Lung (tissue), 12 donors: ENCODE results near the gene STT3A. TPM values are rescaled to one million over a fixed set of nuclear protein-coding genes. Genes with fewer than 3 reads are reported as not detected.

Experiments used
- ATAC-seq: fragments of 200-7000 bp; cut with Tn5 transposase; one replicate; pipeline ENCODE4 v1.9.1; 2020; ENCODE audit warnings: moderate number of reproducible peaks; ENCODE audit not compliant: insufficient read depth, low FRiP score
- DNase-seq, 3 donors: peaks; one replicate each; pipeline ENCODE4 v3.0.0-alpha.2; 2013 to 2017
- H3K27ac ChIP-seq, 2 donors: one replicate each; pipeline ENCODE4 v1.5.1; 2013; ENCODE audit warnings: mild to moderate bottlenecking in 2 of 2, moderate library complexity in 2 of 2, control low read depth in 1 of 2, inconsistent platforms in 1 of 2, low read depth in 1 of 2, low read length in 1 of 2
- H3K27me3 ChIP-seq, 3 donors: one replicate each; pipeline ENCODE4 v1.5.1; 2013; ENCODE audit warnings: low read length in 2 of 3; ENCODE audit not compliant: control insufficient read depth in 3 of 3, insufficient read depth in 3 of 3
- H3K36me3 ChIP-seq, 4 donors: one replicate each; pipeline ENCODE4 v1.5.1; 2013; ENCODE audit warnings: low read length in 4 of 4, mild to moderate bottlenecking in 1 of 4, moderate library complexity in 1 of 4; ENCODE audit not compliant: control insufficient read depth in 4 of 4, insufficient read depth in 4 of 4
- H3K4me1 ChIP-seq, 5 donors: one replicate each; pipeline ENCODE4 v1.5.1; 2013; ENCODE audit warnings: low read length in 5 of 5, mild to moderate bottlenecking in 2 of 5, moderate library complexity in 1 of 5; ENCODE audit not compliant: control insufficient read depth in 5 of 5, insufficient read depth in 5 of 5
- H3K4me3 ChIP-seq: one replicate; pipeline ENCODE4 v1.5.1; 2013; ENCODE audit warnings: mild to moderate bottlenecking, control low read depth, moderate library complexity
- H3K9ac ChIP-seq, 2 donors: one replicate each; pipeline ENCODE4 v1.5.1; 2013; ENCODE audit warnings: low read length in 2 of 2, control low read depth in 1 of 2; ENCODE audit not compliant: insufficient read depth in 1 of 2
- H3K9me3 ChIP-seq, 4 donors: one replicate each; pipeline ENCODE4 v1.5.1; 2013; ENCODE audit warnings: low read length in 3 of 4, mild to moderate bottlenecking in 1 of 4, moderate library complexity in 1 of 4; ENCODE audit not compliant: control insufficient read depth in 4 of 4, insufficient read depth in 3 of 4
- CTCF ChIP-seq: IDR thresholded peaks from 2 replicates; pipeline ENCODE4 v1.5.1; 2012; ENCODE audit warnings: mild to moderate bottlenecking; ENCODE audit errors: control extremely low read depth, extremely low read depth
- WGBS, 2 donors: extraction: QIAGEN DNeasy Blood & Tissue Kit; methylation state at CpG; one replicate each; pipeline ENCODE4 v1.1.7; 2013; 5-methylcytosine and 5-hydroxymethylcytosine counted together
- polyA plus RNA-seq, 2 donors: library from polyadenylated mRNA; stranded (reverse); fragments of 200-250 nt; gene quantifications; one replicate each; pipeline ENCODE4 v1.2.1, GENCODE V29; 2013
- total RNA-seq, 2 donors: library from RNA; depleted of rRNA in 1 of 2; stranded (reverse); fragments of >200 nt in 1 of 2; gene quantifications; one replicate each; pipeline ENCODE4 v1.2.1, GENCODE V29; 2014 to 2021
- donor health status: control.
- donor health status: control.
- donor health status: Bipolar disorder and iron deficiency.
- donor health status: healthy.
- donor health status: DM: yes; HTN: yes; CAD: no.

STT3A gene
- total and polyA plus RNA-seq, 4 donors = 49.6 to 136 (median 101) TPM

- TF ChIP-seq CTCF = peak; percentile 25
- Histone ChIP-seq H3K27me3 (no peaks in the 10 kb centered on the region), H3K27ac (peak within 1 kb of the TSS; percentile 93 to 94), H3K9me3 (no peaks in the 10 kb centered on the region), H3K36me3 (peaks cover 0 to 11% (median 3%) of the 10 kb centered on the region in 4 donors), H3K4me3 (peak within 1 kb of the TSS; percentile 98), H3K4me1 (peaks cover 4 to 11% (median 9%) of the 10 kb centered on the region in 5 donors), H3K9ac (peak within 1 kb of the TSS; percentile 81 to 85)
- peak; percentile 94 to 96 (median 94) for DNase-seq
- ATAC-seq = peak; percentile 99
- 1 to 2% methylated on average over 67 to 83 of the region's 83 CpGs for WGBS, 2 donors
Observed at GRCh38 chr11:125568970-125569914, 23.4 kb upstream of the STT3A start, which contains the start of gene EI24. EI24 (plus strand) TSS chr11:125569477; CDS start chr11:125572528, 3,051 bp downstream.

DNA sequence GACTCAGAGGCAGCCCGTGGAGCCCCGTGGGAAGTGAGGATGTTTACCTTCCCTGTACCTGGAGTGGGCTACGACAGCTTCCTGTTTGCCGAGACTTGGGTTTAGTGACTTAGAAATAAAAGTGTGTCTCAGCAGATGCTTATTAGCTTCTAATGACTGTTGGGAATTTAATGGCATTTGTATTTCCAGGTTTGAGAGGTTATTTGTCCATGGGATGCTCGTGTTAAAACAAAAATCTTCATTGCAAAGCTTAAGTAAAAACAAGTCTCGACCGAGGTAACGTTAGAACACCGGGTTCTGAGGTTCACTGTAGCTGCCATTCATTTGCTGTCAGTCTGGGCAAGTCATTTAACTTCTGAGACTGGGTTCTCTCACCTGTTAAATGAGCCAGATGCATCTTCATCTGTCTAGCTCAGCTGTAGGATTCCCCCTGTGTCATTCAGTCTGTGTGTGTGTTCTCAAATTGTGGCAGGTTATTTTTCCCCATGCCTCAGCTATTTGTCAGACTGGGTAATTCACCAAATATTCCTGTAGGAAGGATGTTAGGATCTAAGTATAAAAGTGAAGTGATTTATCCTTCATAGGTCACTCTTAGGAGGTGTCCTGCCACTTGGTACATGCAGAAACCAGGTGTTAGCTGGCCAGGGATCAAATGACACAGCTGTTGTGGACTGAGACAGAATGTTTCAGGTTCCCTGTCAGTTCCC, 22.6 kb upstream of the STT3A start:
- WGBS, 2 donors = 1 to 2% methylated on average over 9 of the region's 9 CpGs
- ATAC-seq = no peak

GRCh38 chr11:125570952-125571351, 21.7 kb upstream of the STT3A start:
- ATAC-seq (no peak), DNase-seq (no peak)
- Histone ChIP-seq H3K4me3 (no peak overlapping the region), H3K9me3 (no peaks in the 10 kb centered on the region), H3K27me3 (no peaks in the 10 kb centered on the region), H3K4me1 (peaks cover 4 to 11% (median 9%) of the 10 kb centered on the region in 5 donors), H3K36me3 (peaks cover 6 to 25% (median 16%) of the 10 kb centered on the region in 4 donors), H3K27ac (peak overlapping the region in 1 of 2 donors; percentile 53), H3K9ac (peak overlapping the region in 1 of 2 donors; percentile 26)
- WGBS, 2 donors = 58 to 63% methylated on average over 2 of the region's 2 CpGs
- no peak for TF ChIP-seq CTCF

More for the DNA sequence above, 22.6 kb upstream of the STT3A start:
- Histone ChIP-seq H3K27ac (peak overlapping the region; percentile 93 to 94), H3K4me1 (peaks cover 4 to 11% (median 9%) of the 10 kb centered on the region in 5 donors), H3K4me3 (peak overlapping the region; percentile 98), H3K9ac (peak overlapping the region; percentile 81 to 85), H3K9me3 (no peaks in the 10 kb centered on the region), H3K36me3 (peaks cover 3 to 18% (median 9%) of the 10 kb centered on the region in 4 donors), H3K27me3 (no peaks in the 10 kb centered on the region)
- no peak for TF ChIP-seq CTCF
- peak in 2 of 3 donors; percentile 4 to 32 for DNase-seq
